MM.1S (cell line): Measurements from ENCODE around the gene CHST11.

Source experiments
- EZH2 ChIP-seq: fragments of 300-600 bp; sonication (generic); optimal IDR thresholded peaks from 2 replicates; pipeline ENCODE3; 2017; ENCODE audit warnings: low read depth, mild to moderate bottlenecking, antibody characterized with exemption, low read length, mixed read lengths
- TF ChIP-seq, protein P1 (sequence below): fragments of 300-600 bp; sonication (generic); IDR thresholded peaks from 2 replicates; pipeline ENCODE4 v1.5.1; 2016; ENCODE audit warnings: antibody characterized with exemption, low read length, mixed read lengths

DNA sequence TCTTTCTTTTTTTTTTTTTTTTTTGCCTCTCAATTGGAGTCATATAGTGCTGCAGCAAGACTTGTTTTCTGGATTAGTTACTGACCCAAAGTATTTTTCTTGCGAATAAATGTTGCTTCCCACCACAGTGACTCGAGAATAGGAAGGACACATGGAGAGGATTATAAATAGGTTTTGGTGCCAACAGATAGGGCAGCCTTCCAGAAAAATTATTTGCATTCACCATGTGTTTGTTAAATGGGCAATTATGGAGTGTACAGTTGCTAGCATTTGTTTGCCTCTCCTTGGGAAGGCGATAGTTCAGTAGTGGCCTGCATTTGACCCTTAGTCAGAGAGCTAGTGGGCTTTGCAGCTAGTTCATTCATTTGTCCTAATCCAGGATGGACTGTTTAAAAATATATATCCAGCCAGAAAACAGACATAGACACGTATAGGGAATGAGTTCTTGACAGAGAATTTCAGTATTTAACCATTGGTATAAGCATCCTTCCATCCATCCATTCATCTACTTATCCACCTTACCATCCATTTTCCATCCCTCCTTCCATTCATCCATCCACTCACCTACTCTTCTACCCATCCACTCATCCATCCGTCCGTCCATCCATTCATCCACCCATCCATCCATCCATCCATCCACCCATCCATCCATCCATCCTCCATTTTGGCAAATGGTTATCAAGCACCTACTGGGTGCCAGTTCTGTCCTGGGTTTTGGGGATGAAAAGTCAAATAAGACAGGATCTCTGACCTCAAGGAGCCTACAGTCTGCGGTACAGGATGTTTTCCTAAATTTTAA lies 67.5 kb downstream of the CHST11 start:
- TF ChIP-seq, protein P1, sequence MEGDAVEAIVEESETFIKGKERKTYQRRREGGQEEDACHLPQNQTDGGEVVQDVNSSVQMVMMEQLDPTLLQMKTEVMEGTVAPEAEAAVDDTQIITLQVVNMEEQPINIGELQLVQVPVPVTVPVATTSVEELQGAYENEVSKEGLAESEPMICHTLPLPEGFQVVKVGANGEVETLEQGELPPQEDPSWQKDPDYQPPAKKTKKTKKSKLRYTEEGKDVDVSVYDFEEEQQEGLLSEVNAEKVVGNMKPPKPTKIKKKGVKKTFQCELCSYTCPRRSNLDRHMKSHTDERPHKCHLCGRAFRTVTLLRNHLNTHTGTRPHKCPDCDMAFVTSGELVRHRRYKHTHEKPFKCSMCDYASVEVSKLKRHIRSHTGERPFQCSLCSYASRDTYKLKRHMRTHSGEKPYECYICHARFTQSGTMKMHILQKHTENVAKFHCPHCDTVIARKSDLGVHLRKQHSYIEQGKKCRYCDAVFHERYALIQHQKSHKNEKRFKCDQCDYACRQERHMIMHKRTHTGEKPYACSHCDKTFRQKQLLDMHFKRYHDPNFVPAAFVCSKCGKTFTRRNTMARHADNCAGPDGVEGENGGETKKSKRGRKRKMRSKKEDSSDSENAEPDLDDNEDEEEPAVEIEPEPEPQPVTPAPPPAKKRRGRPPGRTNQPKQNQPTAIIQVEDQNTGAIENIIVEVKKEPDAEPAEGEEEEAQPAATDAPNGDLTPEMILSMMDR: no peak
- no peak for TF ChIP-seq EZH2
